Omental fat pad (tissue), 4 donors: ENCODE results near the gene CALCB. TPM values are rescaled to one million over a fixed set of nuclear protein-coding genes. Genes with fewer than 3 reads are reported as not detected.
"Not testable (repeated sequence)": the region's sequence is repeated elsewhere in the genome, so short reads cannot be mapped to it uniquely, and the experiment has no call there.

ENCODE experiments used
- ATAC-seq: fragments of 150-250 bp; one replicate; pipeline ENCODE4 v1.9.1; 2016; ENCODE audit warnings: mild to moderate bottlenecking, moderate library complexity; ENCODE audit not compliant: low FRiP score
- DNase-seq: peaks from one replicate; pipeline ENCODE4 v3.0.0-alpha.2; 2019; ENCODE audit warnings: low spot score
- total RNA-seq, 4 donors: library from RNA; depleted of rRNA; stranded (reverse); fragments of >200 nt; gene quantifications; one replicate each; pipeline ENCODE4 v1.1.0, GENCODE V29; 2016
- TF ChIP-seq, protein P1 (sequence below), 3 donors: fragments of 450-650 bp; IDR thresholded peaks; one replicate each; pipeline ENCODE4 v1.5.1; 2016 to 2017; ENCODE audit warnings: antibody characterized with exemption in 3 of 3, mild to moderate bottlenecking in 3 of 3, moderate library complexity in 2 of 3

Gene CALCB
- total RNA-seq, 4 donors from 2014 or later = 0.36 to 0.44 (median 0.37) TPM; not detected in 1

- ATAC-seq (no peak), DNase-seq (no peak)
- TF ChIP-seq, protein P1, sequence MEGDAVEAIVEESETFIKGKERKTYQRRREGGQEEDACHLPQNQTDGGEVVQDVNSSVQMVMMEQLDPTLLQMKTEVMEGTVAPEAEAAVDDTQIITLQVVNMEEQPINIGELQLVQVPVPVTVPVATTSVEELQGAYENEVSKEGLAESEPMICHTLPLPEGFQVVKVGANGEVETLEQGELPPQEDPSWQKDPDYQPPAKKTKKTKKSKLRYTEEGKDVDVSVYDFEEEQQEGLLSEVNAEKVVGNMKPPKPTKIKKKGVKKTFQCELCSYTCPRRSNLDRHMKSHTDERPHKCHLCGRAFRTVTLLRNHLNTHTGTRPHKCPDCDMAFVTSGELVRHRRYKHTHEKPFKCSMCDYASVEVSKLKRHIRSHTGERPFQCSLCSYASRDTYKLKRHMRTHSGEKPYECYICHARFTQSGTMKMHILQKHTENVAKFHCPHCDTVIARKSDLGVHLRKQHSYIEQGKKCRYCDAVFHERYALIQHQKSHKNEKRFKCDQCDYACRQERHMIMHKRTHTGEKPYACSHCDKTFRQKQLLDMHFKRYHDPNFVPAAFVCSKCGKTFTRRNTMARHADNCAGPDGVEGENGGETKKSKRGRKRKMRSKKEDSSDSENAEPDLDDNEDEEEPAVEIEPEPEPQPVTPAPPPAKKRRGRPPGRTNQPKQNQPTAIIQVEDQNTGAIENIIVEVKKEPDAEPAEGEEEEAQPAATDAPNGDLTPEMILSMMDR (IDR thresholded peaks at IDR 0.05) = no peak
Observed at GRCh38 chr11:15057329-15057728, 16.1 kb upstream of the CALCB start.

- TF ChIP-seq, protein P1 (IDR thresholded peaks at IDR 0.05) = no peak
- DNase-seq = no peak
- ATAC-seq = no peak
Observed at GRCh38 chr11:15059132-15059915, 14.1 kb upstream of the CALCB start.

GRCh38 chr11:15062599-15062998 is 10.8 kb upstream of the CALCB start:
- ATAC-seq = no peak
- TF ChIP-seq, protein P1 (IDR thresholded peaks at IDR 0.05) = no peak
- no peak for DNase-seq

- DNase-seq, ATAC-seq: not testable (repeated sequence)
Observed at GRCh38 chr11:15069751-15070150, 3.6 kb upstream of the CALCB start.

GRCh38 chr11:15071556-15072255 is 1.7 kb upstream of the CALCB start:
- TF ChIP-seq, protein P1 (IDR thresholded peaks at IDR 0.05) = no peak
- no peak for DNase-seq
- ATAC-seq = no peak

DNA sequence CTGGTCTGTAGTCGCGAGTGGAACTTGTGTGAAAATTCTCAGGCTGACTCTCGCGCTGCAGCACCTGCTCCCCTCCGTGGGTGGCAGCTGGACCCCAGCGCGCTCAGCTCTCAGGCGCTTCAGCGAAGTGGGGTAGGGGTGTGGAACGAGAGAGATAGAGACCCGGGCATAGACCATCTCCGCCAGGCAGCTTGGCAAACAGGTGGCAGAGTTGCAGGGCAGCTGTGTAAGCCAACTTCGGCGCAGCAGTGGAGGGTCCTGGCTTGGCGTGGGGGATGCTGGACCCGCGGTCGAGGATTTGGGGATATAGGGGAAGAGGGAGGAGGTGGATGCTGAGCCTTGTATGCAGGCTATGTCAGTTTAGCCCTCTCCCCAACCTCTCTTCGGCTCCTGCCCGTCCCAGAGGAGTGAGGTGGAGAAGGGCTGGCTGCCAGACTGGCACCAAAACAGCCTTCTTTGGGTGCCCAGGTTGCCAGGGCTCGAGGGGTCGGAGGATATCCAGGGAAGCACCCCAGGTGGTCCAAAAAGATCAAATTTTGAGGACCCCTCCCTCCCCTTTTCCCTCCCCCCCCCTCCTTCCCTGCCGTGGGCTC is 746 bp upstream of the CALCB start:
- ATAC-seq (no peak), DNase-seq (no peak)
- TF ChIP-seq, protein P1 (IDR thresholded peaks at IDR 0.05) = no peak
